Glomerular endothelial cell (primary cell): ENCODE measurements around the gene NOD2. TPM values are rescaled to one million over a fixed set of nuclear protein-coding genes. Genes with fewer than 3 reads are reported as not detected.

Experiments used
- DNase-seq: peaks from one replicate; pipeline ENCODE4 v3.0.0-alpha.2; 2011; ENCODE audit warnings: low read depth, low spot score; ENCODE audit errors: extremely low read depth
- total RNA-seq: library from RNA; depleted of rRNA; stranded (reverse); fragments of >200 nt; gene quantifications from 2 replicates; pipeline ENCODE4 v1.2.3, GENCODE V29; 2015

The NOD2 gene
- total RNA-seq, 1 donor from 2014 or later, result 0.23 TPM

DNA sequence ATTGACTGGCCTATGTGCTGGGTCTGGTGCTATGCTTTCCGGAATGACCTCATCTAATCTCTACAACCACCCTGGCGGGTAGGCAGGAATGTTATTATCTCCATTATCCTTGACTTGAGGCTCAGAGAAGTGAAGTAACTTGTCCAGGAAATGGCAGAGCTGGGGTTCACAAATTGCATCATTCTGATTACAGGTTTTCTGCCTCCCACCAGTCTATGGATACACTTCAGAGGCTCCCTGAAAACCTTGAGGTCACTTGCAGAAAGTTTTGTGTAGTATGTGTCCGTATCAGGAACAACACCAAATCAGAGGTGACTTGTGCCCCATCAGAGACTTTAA, 19.1 kb downstream of the NOD2 start:
- DNase-seq, result no peak

DNA sequence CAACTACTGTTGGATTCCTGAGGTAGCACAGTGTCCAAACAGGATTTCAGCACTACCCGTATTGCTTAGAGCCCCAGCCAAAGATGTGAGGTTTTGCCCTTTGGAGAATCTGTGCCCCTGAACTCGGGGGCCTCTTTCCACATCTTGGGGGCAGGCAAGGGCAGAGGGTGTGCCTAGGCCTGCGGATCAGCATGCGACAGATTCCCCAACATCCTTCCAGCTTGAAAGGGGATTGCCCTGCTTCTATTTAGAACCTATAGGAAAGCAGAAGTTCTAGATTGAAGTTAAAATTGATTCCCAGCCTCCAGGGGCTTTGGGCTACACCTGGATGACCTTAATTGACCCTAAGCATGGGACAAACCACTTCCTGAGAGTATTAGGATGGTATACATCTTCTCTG, 19.6 kb downstream of the NOD2 start:
- DNase-seq, result no peak

DNA sequence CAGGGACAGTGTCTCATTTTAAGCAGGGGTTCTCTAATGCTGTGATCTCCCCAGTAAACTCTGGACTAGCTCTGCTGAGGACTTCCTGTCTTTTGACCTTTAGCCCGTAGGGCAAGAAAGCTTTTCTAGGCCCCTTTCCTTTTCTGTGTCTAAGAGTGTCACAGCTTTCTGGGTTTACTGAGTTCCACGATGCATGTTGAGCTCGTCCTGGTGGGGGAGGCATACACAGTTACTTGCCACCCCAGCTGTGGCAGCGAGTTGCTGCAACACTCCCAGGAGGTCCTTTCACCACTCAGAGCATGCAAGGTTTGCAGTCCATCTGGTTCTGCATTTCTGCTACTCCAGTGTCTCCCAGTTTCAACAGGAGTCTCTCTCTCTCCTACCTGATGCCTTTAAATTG, 23.7 kb downstream of the NOD2 start:
- no peak for DNase-seq

DNA sequence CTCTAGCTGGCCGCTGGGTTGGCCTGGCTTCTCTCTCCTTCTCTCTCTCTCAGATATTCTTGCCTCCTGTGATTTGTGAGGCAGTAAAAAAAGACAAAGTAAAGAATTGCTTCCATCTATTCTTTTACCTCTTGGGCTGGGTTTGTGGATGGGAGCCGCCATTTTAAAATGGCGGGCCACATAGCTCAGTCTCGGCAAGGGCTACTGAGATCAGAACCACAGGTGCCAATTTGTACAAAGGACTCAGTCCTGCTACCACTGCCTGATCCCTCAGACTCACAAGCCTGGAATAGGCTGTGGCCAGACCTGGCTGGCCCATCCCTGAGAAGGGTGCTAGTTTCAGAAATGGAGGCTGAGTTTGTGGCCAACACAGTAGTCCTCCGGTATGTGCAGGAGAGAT, 24.1 kb downstream of the NOD2 start:
- no peak for DNase-seq

DNA sequence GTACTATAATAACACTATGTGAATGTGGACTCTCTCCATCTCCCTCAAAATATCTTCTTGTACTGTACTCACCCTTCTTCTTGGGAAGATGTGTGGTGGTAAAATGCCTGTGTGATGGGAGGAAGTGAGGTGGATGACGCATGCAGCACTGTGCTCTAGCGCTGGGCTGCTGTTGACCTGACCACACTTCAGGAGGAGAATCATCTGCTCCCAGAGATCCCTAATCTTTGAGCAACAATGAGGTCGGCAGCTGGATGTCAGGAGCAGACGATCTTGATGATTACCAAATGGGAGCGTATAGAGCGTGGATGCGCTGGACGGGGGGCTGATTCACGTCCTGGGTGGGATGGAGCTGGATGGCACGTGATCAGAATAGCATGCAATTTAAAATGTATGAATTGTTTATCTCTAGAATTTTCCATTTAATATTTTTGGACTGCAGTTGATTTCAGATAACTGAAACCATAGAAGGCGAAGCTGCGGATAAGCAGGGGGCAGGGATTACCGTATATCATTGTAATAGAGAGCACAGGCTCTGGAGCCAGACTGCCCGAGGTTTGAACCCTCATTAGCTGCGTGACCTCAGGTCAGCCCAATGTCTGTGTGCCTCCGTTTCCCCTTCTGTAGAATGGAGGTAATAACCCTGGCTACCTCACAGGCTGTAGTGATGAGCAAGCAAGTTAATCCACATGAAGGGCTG, 24.8 kb downstream of the NOD2 start:
- DNase-seq, result no peak

DNA sequence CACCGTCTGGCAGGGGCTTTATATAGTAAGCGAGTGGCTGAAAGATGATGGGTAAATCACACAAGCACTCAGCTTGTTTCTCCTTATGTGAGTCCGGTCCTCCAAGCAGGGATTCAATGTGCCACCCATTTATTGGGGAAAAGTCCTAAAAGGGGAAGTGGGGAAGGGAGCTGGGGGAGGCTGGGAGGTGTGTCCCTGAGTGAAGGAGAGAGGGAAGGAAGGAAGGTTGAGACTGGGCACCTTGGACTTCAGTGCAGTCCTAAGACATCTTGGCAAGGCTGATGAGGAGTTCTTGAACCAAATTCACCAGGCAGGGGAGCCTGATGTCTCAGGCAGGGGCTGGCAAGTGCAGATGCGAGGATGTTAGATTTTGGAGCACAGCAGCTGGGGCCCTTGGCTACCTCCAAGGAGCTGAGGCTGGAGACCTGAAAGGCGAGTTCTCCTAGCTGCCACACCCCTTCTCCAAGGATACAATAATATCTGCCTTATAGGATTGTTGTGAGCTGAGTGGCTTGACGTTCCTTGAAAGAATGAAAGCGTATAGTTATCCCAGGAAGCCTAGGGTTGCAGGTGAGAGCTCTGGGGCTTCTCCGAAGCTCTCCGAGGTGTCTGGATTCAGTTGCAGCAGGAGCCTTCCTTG, 25.5 kb downstream of the NOD2 start:
- no peak for DNase-seq

DNA sequence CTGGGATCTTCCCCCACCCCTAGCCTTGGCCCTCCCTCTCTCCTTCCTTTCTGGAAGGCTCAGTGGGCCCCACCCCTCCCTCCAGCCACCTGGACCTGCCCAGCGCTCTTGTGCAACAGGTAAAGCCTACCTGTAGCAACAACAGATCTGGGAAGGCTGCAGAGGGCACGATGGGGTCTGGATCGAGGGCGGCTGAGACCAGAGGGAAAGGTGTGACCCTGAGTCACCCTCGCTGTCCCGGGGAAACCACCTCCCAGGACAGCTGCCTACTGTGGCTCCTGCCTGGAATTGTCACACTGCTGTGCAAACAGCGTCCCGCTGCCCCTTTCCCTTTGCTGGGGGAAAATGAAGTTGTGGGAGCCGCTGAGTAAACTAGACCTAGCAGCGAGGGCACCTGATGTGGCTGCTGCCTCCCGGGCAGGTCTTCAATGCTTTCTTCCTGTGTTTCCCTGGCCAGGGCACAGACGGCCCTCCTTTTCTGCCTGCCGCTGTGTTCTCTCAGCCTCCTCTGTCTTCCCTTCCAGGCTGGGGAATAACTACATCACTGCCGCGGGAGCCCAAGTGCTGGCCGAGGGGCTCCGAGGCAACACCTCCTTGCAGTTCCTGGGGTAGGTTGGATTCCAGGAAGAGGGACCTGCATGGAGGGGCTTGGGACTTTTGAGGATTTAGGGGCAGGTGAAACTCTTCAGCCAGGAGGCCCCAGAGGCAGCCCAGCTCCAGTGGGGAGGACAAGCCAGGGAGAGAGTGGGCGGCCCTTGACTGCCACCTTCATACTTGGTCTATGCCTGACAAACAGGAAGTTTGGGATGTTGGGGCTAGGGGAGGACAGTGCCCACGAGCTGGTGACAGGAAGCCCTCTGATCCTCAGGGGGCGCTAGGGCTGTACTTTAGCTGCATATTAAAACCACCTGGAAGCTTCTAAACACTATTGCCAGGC, 26.3 kb downstream of the NOD2 start:
- DNase-seq, result no peak

DNA sequence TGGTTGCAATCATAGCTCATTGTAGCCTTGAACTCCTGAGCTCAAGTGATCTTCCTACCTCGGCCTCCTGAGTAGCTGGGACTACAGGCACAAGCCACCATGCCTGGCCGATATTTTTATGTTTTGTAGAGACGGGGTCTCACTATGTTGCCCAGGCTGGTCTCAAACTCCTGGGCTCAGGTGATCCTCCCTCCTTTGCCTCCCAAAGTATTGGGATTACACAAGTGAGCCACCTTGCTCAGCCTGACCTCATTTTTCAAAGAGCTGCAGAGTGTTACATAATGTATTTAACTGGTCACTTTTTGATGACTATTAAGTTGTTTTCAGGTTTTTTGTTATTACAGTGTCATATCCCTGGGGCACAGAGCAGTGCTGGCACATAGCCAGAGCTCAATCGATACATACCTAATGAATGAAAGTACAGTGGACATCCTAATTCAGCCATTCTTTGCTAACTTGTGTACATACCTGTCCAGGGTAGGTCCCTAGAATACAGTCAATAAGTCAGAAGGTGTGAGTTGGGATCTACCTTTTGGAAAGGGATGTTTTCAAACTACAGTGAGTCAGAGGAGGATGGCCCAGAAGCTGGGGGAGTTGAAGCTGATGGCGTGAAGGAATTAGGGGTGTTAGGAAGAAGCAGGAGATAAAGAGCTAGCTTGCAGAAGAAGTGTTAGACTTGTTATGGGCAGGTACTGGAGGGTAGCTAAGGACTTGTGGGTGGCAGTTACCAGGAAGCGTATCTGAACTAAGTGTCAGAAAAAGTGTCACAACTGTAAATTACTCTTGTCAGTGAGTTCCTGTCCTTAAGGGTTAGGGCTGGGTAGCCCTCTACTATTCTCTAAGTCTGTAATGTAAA, 28.4 kb downstream of the NOD2 start:
- no peak for DNase-seq

DNA sequence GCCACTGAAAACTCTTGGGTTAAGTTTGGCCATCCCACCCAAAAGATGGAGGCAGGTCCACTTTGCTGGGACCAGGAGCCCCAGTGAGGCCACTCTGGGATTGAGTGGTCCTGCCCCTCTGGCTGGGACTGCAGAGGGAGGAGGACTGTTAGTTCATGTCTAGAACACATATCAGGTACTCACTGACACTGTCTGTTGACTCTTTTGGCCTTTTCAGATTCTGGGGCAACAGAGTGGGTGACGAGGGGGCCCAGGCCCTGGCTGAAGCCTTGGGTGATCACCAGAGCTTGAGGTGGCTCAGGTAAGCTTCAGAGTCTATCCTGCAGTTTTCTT, 29.0 kb downstream of the NOD2 start:
- no peak for DNase-seq

DNA sequence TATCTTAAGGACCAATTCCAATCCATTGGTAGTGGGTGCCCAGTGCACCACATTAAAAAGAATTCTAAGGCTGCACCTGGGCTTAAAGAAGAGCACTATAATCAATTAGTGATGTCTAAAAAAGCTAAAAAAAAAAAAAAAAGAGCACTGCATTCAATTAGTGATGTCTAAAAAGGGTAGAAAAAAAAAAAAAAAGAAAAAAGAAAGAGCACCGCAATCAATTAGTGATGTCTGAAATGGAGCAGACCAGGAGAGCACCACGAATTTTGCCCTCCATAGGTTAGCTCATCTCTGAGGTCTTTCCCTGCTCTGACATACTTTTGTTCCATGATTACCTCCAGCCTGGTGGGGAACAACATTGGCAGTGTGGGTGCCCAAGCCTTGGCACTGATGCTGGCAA, 29.6 kb downstream of the NOD2 start:
- DNase-seq, result no peak

DNA sequence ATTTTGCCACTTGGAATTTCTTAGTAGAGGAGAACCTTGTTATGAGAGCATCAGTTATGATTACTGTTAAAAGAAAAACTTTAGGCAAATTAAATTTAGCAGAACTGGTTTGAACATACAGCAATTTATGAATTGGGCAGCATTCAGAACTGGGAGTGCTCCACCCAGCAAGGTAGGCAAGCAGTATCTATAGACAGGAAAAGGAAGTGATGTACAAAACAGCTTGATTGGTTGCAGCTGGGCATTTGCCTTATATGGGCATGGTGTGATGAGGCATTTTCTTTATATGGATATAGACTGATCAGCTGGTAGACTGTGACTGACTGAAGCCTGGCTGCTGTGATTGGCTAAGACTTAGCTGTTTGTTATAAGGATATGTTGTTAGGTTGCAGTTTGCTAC, 30.9 kb downstream of the NOD2 start:
- no peak for DNase-seq

DNA sequence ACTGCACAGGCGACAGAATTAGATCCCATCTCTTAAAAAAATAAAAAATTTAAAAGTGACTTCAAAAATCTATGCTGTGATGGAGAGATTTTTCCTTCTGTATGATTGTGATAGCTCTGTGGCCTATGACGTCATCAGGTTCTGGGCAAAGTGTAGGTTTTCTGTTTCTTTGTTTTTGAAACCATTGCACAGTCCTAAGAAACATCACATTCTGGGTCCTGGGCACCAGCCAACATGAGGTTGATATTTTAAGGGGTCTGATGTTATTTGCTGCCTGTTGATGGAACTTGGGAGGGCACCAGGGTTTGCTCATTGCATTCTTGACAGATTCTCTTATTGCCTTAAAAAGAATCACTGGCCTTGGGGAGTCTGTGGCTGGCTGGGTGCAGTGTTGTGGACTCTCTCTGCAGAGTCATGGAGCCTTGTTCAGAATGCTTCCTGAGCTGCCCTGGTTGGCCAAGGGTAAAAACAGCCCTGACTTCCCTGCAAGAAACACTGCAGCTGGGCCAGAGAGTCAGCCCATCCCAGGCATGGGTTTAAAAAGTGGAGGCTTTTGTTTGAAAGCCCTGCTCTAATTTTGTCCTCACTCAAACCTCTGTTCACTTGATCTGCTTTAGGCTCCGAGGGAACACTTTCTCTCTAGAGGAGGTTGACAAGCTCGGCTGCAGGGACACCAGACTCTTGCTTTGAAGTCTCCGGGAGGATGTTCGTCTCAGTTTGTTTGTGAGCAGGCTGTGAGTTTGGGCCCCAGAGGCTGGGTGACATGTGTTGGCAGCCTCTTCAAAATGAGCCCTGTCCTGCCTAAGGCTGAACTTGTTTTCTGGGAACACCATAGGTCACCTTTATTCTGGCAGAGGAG, 38.0 kb downstream of the NOD2 start:
- DNase-seq, result no peak

DNA sequence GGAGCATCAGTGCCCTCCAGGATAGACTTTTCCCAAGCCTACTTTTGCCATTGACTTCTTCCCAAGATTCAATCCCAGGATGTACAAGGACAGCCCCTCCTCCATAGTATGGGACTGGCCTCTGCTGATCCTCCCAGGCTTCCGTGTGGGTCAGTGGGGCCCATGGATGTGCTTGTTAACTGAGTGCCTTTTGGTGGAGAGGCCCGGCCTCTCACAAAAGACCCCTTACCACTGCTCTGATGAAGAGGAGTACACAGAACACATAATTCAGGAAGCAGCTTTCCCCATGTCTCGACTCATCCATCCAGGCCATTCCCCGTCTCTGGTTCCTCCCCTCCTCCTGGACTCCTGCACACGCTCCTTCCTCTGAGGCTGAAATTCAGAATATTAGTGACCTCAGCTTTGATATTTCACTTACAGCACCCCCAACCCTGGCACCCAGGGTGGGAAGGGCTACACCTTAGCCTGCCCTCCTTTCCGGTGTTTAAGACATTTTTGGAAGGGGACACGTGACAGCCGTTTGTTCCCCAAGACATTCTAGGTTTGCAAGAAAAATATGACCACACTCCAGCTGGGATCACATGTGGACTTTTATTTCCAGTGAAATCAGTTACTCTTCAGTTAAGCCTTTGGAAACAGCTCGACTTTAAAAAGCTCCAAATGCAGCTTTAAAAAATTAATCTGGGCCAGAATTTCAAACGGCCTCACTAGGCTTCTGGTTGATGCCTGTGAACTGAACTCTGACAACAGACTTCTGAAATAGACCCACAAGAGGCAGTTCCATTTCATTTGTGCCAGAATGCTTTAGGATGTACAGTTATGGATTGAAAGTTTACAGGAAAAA, 38.8 kb downstream of the NOD2 start:
- no peak for DNase-seq

DNA sequence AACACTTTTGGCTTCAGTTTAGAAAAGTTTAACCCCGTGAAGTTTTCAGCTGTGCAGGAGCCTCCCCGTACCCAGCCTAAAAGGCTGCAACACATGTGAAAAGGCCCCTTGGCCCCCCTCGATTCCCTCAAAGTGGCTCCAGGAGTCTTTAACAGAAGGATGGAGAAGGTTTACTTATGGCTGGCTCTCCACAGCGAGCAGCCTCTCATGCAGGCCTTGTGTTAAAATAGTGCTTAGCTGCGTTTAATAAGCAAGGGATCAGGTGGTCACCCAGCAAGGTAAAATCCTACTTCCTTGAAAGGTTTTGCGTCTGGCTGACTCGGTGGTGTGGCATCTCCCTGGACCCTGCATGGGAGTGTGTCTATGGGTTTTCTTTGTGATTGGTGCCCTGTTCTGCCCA, 40.1 kb downstream of the NOD2 start:
- no peak for DNase-seq

DNA sequence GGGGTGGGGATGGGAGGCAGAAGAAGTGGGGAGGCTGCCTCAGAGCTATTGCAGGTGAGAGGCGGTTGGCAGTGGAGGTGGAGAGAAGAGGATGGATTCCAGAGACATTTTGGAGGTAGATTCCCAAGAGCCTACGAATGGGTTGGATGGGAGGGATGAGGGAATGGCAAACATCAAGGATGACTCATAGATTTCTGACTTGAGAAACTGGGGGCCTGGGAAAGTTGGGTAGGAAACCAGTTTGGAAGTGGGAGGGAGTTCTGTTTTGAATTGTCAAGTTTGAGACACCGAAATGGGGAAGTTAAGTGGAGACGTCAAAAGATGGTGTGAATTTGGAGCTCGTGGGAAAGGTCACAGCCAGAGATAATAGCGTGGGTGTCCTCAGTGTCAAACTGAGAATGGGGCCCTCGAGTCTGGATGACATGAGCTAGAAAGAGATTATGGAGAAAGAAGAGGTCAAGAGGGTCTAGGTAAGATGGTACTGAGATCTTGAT, 42.3 kb downstream of the NOD2 start:
- DNase-seq, result no peak

DNA sequence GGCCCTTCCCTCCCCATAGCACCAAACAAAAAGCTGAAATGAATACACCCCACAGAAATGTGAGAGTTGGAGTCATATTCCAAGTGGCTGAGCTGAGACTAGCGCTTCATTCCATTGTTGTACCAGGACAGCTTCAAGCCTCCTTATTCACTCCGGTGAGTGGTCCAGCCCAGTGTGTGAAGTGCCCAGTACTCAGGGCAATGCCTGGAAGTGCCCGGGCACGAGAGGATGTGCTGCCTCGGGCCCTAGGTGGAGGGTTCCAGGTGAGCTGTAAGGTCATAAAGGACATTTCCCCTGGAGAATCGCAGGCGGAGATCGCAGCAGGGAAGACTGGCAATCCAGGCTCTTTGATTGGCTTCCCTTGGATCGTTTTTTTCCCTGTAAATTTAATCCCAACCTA, 43.0 kb downstream of the NOD2 start:
- no peak for DNase-seq

DNA sequence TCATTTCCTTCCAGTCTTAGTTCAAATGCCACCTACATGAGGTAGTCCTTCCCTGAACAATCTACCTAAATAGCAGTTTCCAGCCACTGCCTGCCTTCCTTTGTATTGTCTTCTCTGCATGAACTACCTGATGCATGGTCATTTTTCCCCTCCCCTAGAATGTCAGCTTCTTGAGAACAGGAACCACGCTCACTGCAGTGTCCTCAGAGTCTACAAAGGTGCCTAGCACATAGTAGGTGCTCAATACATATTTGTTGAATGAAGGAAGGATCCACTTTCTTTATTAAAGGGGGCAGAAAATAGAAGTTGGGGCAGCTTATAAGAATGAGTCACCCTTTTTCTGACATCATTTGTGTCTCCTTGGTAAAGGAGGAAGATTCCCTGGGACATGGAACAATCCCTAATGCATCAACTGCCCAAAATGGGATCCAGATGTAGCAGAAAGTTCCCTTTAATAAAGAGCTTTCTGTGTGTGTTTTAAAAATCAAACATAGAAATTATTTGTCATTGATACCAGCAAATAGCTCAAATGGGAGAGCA, 44.1 kb downstream of the NOD2 start:
- no peak for DNase-seq

DNA sequence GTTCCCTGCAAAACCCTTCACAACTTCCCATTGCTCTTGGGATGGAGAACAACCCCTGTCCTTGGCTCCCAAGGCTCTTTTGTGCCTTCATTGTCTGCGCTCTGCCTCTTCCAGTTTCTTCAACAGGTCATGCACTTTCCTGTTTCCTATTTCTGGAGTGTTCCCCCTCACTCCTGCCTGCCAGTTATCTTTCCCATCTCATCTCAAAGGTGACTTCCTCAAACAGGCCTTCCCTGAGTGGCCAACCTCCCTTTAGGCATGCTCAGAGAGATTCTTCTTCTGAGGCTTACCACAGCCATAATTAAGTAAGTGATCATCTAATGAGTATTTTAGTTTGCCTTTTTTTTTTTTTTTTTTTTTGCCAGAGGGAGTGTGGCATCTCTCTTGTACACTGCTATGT, 45.6 kb downstream of the NOD2 start:
- no peak for DNase-seq

DNA sequence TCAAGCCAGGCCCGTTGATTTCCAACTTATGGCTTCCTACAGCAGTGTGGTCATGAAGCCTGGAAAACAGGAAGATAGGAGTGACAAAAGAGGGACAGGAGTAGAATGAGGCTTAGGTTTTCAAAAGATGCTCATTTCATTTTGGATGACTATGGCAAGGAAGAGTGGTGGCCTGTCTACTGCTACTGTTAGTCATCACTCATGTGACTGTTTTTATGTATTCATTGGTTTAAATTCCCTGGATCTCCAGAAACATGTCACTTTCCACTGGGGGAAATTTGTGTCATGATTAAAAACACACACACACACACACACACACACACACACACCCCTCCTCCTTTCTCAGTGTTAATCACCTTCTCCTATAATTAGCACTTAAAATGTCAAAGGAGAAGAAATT, 47.3 kb downstream of the NOD2 start:
- DNase-seq, result no peak
